GM19035 (cell line): Measurements from ENCODE around the gene UPK3A.
"Not testable (repeated sequence)": the region's sequence is repeated elsewhere in the genome, so short reads cannot be mapped to it uniquely, and the experiment has no call there.

Experiments used
- ATAC-seq: cut with Tn5 transposase; IDR thresholded peaks from one replicate; pipeline ENCODE4 v1.9.1; 2021; ENCODE audit not compliant: unreplicated experiment

Gene UPK3A

DNA sequence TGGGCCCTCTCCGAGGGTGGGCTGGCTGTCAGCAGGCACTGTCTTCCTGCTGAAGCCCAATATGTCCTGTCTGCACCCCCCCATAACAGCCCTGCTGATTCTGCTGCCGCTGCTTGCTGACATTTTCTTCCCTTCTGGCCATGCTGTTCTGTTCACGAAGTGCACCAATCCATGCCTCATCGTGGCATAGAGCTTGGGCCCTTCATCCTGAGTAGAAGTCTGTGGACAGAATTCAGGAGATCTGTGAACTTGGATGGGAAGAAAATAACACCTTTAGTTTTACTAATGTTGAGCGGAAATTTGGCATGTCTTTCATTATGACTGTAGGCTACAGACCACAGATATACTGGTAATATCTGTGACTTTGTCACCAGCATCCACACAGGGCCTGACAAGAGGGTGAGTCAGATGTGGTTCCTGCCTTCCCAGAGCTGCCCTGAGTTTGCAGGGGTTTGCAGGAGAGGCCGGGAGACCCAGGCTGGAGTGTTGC is 29.9 kb upstream of the UPK3A start:
- no peak for ATAC-seq

DNA sequence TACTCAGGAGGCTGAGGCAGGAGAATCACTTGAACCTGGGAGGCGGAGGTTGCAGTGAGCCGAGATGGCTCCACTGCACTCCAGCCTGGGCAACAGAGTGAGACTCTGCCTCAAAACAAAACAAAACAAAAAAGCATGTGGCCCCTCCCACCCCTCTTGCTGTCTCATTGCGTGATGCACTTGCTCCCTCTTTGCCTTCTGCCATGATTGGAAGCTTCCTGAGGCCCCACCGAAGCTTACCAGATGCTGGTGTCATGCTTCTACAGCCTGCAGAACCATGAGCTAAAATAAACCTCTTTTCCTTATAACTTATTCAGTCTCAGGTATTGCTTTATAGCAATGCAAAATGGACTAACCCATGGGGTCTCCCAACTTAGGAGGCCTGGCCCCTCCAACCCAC is 26.8 kb upstream of the UPK3A start:
- ATAC-seq: not testable (repeated sequence)

DNA sequence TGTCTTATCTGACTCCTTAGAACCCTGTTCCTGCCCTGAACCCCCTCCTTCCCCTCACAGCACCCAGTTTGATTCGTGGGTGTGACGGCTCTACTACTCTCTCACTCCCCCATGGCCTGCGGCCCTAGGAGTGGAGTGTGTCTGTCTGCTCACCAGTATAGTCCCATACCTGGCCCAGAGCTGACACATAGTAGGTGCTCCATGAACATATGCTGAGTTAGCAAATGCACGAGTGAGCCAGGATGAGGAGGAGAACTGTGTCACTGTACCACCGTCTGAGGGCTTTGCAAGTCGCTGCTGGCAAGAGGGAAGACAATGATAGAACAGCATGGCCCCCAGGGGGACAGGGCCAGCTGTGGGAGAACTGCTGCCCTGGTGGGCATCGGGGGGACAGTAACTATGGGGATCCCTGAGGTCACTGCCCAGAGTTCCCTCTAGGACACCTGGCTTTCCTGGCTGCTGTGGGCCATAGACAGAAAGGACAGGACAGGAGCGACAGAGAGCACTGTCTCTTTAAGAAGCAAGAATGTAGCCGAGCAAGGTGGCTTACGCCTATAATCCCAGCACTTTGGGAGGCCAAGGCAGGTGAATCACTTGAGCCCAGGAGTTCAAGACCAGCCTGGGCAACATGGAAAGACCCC is 24.9 kb upstream of the UPK3A start:
- ATAC-seq: no peak

DNA sequence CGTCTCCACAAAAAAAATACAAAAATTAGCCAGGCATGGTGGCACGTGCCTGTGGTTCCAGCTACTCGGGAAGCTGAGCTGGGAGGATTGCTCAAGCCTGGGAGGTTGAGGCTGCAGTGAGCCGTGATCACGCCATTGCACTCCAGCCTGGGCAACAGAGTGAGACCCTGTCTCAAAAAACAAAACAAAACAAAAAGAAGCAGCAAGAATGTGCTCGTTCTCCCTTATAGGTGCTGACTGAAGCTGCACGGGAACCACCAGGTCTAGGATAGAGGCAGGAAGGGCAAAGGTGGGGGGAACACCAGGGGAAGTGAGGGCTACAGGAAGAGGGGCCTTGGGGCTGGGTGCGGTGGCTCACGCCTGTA is 24.4 kb upstream of the UPK3A start:
- ATAC-seq: not testable (repeated sequence)

DNA sequence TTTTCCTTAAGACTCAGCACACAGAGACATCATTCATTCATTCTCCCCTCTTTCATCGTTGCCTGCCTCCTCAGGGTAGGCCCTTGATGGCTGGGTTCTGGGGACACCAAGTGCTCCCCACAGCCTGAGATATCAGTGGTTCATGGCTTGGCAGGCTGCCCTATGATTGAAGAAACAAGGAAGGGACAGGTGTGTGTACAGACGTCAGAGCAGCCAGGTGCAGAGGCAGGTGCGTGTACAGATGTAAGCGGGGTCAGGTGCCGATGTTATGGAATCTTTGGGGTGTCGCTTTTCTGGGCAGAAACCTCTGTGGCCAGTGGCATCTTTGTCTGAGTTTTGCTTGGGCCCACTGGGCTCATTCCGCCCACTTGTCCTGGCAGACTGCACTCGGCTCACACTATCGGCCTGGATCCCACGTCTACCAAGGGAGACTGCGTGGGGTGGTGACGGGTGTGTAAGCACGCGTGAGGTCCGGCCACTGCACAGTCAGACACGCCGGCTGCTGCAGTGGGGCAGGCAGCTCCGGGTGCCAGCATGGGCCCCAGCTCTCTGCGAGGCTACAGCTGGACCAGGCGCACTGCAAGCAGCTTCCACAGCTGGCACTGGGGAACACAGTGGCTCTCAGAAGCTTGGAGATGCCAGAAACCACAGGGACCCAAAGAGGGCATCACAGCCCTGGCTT is 23.2 kb upstream of the UPK3A start:
- ATAC-seq: no peak

DNA sequence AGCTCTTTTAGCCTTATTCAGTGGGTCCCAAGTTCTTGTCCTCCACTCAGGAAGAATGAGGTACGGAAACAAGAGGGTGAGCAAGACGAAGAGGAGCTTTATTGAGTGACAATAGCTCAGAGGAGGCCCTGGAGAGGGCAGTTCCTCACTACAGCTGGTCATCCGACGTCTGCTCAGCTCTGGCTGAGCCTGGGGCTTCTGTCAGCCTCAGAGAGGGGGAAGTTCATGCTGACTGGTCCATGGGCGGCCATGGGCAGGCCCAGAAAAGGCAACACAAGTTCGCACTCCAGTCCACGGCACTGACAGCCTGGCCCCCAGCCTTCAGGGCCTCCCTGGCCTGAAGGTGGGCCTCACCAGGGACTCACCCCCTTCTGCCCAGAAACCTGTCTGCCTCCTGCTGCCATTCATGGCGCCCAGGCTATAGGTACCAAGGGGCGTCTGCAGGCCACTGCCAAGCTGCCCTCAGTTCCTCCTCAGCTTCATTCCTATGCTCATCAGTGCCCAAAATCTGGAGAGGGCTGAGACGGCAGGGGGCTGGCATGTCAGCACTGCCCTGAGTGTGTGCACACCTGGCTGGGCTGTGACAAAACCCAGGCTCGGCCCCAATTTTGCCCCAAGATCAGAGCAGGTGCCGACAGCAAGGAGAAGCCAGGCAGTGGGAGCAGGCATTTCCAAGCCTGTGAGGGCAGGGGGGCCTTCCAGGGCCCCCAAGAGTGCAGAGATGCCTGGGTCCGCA is 22.4 kb upstream of the UPK3A start:
- ATAC-seq: no peak

DNA sequence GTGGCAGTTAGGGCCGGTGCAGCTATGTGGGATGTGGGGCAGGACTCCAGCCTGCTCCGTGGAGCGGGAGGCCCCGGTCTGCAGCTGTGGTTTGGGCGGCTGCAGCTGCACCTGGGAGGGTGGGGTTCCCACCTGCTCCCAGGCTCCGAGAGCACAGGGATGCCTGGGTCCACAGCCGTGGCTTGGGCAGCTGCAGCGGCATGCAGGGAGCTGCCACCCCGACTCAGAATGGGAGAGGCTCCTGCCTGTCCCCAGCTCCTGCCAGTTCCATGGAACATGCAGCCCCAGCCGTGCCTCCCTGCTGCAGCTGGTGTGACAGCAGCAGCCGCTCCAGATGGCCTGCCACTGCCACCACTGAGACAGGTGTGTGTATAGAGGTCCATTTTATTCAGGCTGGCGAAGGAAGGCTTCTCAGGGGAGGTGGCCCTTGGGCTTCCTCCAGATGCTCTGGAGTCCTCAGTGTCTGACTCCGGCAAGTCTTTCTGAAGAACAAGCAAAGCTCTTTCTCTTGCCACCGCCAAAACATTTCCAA is 21.8 kb upstream of the UPK3A start:
- peak; percentile 28 for ATAC-seq

DNA sequence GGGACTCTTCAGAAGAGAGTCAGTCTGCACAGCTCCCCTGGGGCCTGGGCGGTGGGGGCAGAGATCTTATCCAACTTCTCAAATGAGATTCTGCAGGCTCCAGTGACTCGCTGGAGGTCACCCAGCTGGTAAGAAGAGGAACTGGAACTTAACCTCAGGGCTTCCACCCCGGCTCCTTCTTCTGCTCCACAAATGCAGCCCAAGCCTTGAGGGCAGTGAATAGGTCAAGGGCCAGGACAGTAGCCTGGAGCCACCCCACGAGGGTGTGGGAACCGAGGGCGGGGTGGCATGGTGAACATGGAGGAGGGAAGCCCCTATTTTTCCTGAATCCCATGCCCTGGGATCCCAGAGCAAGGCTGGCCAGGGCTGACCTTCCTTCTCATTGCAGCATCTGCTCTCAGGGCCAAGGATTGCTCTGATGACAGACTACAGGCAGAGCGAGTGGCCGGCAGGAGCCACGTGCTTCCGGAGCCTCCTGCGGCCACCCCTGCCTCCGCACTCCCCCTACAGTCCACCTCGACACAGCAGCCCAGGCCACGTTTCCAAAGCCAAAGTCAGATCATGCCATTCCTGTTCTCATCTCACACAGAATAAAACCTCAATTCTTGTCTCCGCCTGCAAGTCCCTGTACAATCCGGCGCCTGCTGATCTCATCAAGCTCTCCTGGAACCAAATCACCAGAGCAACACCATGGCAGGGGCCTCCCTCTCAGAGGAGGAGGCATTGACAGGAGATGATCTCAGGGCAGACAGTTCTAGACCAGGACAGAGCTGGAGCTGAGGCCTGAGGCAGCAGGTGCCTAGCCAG is 21.1 kb upstream of the UPK3A start:
- ATAC-seq: peak; percentile 64

DNA sequence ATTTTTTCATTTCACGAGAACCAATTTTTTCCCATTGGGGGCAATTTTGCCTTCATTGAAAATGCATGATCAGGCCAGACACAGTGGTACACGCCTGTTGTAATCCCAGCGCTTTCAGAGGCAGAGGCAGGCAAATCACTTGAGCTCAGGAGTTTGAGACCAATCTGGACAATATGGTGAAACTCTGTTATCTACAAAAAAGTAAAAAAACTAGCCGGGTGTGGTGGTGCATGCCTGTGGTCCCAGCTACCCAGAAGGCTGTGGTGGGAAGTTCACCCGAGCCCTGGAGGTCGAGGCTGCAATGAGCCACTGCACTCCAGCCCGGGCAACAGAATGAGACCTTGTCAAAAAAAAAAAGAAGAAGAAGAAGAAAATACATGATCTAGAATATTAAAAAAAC is 19.2 kb upstream of the UPK3A start:
- no peak for ATAC-seq

DNA sequence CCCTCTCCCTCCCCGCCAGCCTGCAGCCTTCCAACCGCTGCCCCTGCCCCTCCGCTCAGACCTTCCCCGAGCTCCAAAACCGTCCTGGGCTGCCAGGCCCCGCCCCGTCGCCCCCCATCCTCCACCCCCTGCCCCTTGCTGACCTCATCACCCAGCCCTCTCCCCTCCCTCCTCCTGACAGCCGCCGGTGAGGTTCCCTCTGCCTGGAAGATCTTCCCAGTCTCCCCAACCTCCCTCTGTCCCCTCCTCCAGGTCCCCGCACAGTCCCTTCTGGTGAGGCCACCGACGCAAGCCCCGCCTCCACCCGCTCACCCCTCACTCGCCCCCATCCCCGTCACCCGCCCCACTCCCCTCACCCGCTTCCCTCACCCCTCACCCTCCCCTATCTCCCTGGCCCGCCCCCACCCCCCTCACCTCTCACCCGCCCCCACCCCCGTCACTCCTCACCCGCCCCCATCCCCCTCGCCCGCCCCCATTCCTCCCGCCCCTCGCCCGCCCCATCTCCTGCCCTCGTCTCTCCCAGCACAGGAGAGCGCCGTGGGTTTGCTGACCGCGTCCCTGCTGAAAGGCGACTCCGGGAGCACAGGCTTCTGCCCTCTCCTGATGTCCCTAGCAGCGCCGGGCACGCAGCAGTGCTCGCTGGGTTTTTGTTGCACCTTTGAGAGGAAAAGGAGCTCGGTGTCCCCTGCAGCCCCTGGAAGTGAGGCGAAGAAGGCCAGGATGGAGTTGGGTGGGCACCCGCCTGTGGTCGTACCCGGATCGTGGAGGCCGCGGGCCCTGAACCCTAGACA is 16.4 kb upstream of the UPK3A start:
- peak; percentile 14 for ATAC-seq

DNA sequence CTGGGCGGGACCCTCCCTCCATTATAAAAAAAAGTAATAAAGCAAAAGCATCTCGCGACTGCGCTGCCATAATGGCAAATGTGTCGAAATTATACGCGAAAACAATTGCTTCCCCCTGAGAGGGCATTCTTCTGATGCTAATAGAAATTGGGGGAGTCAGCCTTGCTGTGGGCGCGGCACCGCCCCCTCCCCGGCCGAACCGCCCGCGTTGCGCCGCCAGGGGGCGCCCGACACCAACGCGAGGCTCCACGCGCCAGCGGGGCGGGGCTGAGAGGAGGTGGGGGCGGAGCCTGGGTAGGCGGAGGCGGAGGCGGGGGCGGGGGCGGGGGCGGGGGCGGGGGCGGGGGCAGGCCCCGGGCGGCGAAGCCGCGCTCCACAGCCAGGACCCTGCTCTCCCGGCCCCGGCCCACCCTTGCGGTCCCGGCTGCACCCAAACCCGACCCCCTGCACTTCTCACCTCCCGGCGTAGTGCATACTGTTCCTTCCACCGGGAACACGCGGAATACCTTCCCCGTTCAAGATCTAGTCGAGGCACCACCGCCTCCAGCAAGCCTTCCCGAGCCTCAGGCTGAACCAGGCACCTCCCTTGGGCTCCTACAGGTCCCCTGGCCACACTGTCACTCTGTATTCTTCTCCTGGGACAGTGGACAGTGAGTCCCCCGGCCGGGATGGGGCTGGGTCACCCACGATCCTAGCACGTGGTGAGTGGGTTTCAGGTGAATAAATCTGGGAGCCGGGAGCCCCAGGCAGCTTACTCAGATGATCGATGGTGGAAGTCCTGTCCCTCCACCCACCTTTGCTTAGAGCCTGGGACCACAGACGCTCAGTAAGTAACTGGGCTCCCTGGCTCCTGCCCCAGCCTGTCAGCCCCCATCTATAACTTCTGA is 15.5 kb upstream of the UPK3A start:
- ATAC-seq: peak; percentile 73

DNA sequence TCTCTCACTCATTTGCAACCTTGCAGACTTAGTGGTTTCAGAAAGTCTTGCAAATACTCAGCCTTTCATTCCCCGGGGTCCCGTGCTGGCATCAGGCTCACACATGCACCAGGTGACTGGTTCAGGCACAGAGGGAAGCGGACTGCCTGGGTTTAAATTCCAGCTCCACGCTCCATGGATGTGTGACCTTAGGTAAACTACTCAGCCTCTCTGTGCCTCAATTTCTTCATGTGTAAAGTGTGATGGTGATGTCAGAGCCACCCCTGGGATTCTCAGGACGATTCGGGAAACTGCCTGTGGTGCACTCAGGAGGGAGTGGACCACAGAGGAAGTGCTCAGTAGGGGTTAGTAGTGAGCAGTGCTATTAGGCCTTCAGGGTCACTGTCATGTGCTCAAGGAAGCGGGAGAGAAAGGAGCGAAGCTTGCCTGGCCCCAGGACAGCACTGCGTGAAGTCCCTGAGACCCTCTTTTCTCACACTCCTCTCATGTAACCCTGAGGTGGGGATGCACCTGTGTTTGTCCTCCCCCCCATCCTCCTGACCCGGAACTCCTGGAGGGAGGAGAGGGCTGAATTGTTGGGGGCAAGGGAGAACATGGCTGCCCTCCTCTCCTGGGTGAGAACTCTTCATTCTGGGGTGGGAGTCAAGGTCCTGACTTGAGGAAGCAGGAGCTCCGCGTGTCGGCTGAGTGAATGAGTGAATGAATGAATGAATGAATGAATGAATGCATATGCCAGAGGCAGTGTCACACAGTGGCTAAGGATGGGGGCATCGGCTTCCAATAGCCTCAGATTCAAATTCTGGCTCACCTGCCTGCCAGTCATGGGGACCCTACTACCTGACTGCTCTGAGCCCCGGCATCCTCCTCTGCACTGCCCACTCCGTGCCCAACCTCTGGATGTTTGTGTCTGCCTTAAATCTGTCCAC is 14.4 kb upstream of the UPK3A start:
- no peak for ATAC-seq

DNA sequence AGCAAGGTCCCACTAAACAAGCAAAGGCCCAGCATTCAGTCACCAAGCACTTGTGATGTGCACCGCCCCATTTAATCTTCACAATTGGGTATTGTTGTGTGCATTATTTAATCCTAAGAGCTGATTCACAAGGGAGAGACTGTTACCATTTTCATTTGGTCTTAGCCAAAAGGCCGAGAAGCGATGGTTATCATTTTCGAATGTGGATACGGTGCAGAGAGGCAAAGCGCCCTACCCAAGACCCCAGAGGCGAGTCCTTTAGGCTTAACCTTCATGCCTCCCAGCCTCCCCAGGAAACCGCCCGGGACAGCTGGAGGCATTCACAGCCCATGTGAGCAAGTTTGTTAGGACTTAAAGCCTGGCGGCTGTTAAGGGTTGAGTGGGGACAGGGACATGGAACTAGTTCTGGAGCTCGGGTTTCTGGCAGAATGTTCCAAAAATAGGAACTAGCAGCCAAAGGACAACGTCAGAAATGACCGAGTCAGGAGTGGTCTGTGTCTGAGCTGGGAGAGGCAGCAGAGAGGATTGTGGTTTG is 13.0 kb upstream of the UPK3A start:
- no peak for ATAC-seq

DNA sequence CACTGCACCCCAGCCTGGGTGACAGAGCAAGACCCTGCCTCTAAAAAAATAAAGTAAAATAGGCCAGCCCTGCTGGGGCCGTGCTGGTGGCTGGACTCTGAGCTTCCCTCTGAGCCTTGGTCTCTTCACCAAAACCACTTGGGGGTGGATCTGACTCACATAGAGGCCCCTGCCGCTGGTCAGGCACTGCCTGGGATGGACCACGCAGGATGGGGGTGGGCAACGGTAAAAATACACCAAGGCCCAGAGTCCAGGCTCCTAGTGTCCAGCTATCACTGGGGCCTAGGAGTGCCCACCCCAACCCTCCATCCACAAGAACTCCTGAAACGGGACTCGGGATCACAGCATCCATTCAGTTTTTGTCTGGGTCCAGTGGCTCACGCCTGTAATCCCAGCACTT is 12.3 kb upstream of the UPK3A start:
- ATAC-seq: no peak

DNA sequence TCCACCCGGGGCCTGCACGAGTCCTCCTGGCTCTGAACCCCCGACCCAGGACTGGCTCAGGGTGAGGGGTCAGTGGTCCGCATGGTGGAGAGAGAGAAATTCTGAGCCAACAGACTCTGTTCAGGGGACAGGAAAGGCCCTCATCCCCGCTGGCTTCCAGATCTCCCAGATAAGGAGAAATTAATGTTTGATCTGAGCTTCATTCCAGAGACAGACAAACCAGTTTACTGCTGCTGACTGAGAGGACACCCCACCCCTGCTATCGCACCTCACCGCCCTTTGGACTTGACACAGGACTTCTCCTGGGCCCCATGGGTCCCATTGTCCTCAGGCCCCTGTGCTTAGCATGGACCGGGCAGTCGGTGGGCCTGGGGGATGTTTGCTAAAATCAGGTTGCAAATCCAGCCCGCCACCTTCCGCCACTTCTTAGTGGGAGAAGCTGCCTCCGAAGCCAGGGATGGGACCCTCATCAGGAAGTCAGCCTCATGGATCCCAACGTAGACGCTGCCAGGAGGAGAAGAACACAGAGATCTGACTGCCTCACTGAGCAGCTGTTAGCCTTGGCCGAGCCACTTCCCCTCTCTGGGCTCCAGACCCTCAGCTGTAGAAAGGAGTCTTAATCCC is 11.2 kb upstream of the UPK3A start:
- ATAC-seq: no peak

DNA sequence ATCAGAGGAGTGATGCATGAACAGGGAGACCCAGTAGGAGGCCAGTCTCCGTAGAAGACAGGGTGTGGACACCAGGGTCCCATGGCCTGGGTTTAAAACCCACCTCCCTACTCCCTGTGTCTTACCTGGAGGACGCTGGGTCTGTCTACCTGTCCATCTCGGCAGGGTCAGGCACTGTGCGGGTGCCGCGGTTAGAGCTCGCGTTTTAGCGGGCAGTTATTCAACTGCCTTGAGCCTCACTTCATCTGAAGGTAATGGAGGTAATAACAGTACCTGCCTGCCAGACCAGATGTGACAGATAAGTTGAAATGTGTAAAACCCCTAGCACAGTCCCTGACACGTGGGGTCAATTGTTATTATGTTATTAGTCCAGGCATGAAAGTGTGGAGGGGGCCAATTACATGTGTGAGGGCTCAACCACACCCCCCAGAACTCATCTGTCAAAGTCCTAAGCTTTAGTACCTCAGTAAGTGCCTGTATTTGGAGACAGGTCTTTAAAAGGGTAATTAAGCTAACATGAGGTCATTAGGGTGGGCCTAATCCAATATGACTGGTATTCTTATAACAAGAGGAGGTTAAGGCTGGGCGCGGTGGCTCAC is 8.1 kb upstream of the UPK3A start:
- no peak for ATAC-seq

DNA sequence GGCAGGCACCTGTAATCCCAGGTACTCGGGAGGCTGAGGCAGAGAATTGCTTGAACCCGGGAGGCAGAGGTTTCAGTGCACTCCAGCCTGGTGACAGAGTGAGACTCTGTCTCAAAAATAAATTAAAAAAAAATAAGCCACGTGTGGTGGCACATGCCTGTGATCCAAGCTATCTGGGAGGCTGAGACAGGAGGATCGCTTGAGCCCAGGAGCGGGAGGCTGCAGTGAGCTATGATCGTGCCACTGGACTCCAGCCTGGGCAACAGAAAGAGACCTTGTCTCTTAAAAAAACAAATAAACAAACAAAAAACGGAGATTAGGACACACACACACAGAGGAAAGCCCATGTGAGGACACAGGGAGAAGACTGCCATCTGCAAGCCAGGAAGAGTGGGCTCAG is 7.0 kb upstream of the UPK3A start:
- ATAC-seq: not testable (repeated sequence)
